NCI-H2227 treated with DMSO at 0.1 percent for 48 hours (cell line): ENCODE measurements around the gene RAB37.
A peak's percentile ranks its signal among the peaks of the same experiment; 100 is the strongest.

Experiments used
- DNase-seq: peaks from one replicate; lab custom pipeline; 2025; lab: John Stamatoyannopoulos, UW

The RAB37 gene

GRCh38 chr17:74728033-74728701, 8.9 kb upstream of the RAB37 start:
- no peak for DNase-seq

GRCh38 chr17:74728702-74729075, 8.4 kb upstream of the RAB37 start:
- DNase-seq: no peak

- DNase-seq: no peak
These were observed 7.7 kb upstream of the RAB37 start for GRCh38 chr17:74729368-74729767.

- DNase-seq: no peak
These were observed 7.2 kb upstream of the RAB37 start for GRCh38 chr17:74729866-74730265.

GRCh38 chr17:74730491-74731346, 6.3 kb upstream of the RAB37 start:
- no peak for DNase-seq

GRCh38 chr17:74731347-74731605, 5.8 kb upstream of the RAB37 start:
- no peak for DNase-seq

- DNase-seq: no peak
These were observed 4.8 kb upstream of the RAB37 start for GRCh38 chr17:74732042-74732867.

- no peak for DNase-seq
These were observed 3.5 kb upstream of the RAB37 start for GRCh38 chr17:74733365-74734122.

GRCh38 chr17:74734256-74734655, 2.8 kb upstream of the RAB37 start:
- DNase-seq: no peak

- peak; percentile 27 for DNase-seq
These were observed 419 bp downstream of the RAB37 start for GRCh38 chr17:74737299-74738050.

- no peak for DNase-seq
These were observed 1.3 kb downstream of the RAB37 start for GRCh38 chr17:74738051-74738996.

GRCh38 chr17:74739227-74739831, 2.3 kb downstream of the RAB37 start:
- no peak for DNase-seq

GRCh38 chr17:74740173-74740572, 3.1 kb downstream of the RAB37 start:
- DNase-seq: no peak

- no peak for DNase-seq
These were observed 3.8 kb downstream of the RAB37 start for GRCh38 chr17:74740641-74741387.

- no peak for DNase-seq
These were observed 5.1 kb downstream of the RAB37 start for GRCh38 chr17:74742153-74742515.

- no peak for DNase-seq
These were observed 6.0 kb downstream of the RAB37 start for GRCh38 chr17:74742978-74743545.

GRCh38 chr17:74743755-74744154, 6.7 kb downstream of the RAB37 start:
- no peak for DNase-seq

GRCh38 chr17:74744349-74744713, 7.3 kb downstream of the RAB37 start:
- no peak for DNase-seq
